ENCODE results near the gene RNF13.

DNA sequence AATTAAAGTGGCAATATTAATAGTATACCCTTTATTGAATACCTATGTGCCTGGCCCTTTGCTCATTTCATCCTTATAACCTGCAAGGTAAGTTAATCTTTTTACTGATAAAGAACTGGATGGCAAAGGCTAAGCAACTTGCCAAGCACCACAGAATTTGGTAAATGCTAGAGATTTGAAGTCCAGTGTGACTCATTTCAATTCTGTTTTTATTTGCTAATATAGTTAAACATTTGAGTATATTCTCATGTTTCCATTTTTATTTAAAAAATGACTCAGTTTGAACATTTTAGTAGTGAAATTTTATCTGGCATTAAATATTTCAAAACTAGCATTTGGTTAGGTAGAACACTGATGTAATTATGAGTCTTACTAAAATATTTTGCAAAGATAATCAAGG, 146.4 kb downstream of the RNF13 start:
- TF ChIP-seq CTCF (conservative IDR thresholded peaks at IDR 0.05 in 1 of 2, IDR thresholded peaks at IDR 0.05 in 1 of 2; ENCODE audit: low read depth in 1 of 2, low read length in 2 of 2) = no peak
- TF ChIP-seq EZH2 (IDR thresholded peaks at IDR 0.05; ENCODE audit: low read length, missing control alignments) = no peak

All from fibroblast of lung (primary cell).